ENCODE data around the gene MELTF.

DNA sequence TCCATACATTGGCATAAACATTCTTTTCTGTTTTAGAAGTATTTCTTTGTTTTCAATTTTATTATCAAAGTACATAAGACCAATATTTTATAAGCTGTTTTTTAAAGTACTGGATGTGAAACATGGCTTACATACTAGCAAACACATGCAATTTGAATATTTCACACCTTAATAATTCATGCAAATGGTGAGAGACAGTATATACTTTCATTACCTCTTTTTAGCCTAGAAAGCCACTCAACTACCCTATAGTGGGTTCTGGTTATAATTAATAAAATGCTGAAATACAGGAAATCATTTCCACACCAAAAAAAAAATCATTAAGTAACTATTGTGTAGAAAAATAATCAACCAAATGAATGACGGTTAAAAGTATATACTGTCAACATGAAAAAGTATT is 38.5 kb upstream of the MELTF start:
- TF ChIP-seq SUZ12 (IDR thresholded peaks at IDR 0.05; ENCODE audit: extremely low read depth, insufficient read depth, insufficient read length) (no peak), ZNF274 (IDR thresholded peaks at IDR 0.05; ENCODE audit: low read depth, low read length) (no peak)

All from NT2/D1 (cell line).